ENCODE data around the gene FHIT.
"Not testable (repeated sequence)": the region's sequence is repeated elsewhere in the genome, so short reads cannot be mapped to it uniquely, and the experiment has no call there.

FHIT gene

DNA sequence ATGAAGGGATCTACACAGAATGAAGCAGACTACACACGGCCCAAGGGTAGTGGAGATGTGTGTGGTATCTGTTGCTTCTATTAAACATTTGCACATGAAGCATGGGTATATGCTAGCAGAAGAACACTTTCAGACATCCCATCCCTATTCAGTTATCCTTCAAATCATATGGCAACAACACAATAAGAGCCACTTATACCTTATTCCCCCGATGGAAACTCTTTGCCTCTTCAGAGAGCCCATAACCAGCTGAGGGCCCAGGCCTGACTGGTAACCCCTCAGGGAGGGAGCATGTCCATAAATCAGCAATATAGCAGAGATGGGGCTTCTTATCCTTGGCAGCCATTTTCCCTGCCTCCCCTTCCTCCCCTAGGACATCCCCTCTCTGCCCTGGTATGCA, 210.6 kb downstream of the FHIT start:
- TF ChIP-seq, protein P1, sequence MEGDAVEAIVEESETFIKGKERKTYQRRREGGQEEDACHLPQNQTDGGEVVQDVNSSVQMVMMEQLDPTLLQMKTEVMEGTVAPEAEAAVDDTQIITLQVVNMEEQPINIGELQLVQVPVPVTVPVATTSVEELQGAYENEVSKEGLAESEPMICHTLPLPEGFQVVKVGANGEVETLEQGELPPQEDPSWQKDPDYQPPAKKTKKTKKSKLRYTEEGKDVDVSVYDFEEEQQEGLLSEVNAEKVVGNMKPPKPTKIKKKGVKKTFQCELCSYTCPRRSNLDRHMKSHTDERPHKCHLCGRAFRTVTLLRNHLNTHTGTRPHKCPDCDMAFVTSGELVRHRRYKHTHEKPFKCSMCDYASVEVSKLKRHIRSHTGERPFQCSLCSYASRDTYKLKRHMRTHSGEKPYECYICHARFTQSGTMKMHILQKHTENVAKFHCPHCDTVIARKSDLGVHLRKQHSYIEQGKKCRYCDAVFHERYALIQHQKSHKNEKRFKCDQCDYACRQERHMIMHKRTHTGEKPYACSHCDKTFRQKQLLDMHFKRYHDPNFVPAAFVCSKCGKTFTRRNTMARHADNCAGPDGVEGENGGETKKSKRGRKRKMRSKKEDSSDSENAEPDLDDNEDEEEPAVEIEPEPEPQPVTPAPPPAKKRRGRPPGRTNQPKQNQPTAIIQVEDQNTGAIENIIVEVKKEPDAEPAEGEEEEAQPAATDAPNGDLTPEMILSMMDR (IDR thresholded peaks at IDR 0.05; ENCODE audit: borderline replicate concordance, insufficient read depth, low read depth, low read length), result no peak
- no peak overlapping the region for H3K4me3 ChIP-seq (ENCODE audit: low read depth, low read length)

DNA sequence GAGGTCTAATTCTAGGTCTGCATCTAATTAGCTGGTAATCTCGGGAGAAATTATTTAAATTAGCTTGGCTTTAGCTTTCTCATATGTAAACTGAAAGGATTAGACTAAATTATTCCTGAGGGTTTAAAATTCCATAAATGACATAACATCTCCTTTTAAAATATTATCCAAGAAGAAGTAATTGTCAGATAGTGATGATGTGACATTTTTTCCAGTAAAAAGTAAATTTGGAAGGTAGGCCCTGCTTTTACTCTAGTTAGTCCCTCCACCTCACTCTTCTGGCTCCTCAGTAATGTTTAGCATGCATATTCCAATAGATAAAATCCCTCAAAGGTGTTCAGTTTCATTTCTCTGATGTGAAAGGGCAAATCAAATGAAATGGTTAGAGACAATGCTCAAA, 215.7 kb downstream of the FHIT start:
- TF ChIP-seq, protein P1 (IDR thresholded peaks at IDR 0.05; ENCODE audit: borderline replicate concordance, insufficient read depth, low read depth, low read length), result no peak
- H3K4me3 ChIP-seq (ENCODE audit: low read depth, low read length), result no peak overlapping the region

DNA sequence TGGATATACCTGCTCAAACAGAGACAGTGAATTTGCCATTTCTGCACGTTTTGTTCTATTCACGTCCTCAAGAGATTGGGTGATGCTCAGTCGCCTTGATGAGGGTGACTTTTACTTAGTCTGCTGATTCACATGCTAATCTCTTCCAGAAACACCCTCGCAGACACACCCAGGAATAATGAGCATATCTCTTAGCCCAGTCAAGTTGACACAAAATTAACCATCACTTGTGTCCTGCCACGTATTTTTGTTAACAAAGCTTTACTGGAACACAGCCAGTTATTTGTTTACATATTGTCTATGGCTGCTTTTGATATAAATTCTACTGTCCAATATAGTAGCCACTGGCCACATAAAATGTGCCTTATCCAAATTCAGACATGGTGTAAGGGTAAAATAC, 218.3 kb downstream of the FHIT start:
- H3K4me3 ChIP-seq (ENCODE audit: low read depth, low read length), result no peak overlapping the region
- TF ChIP-seq, protein P1 (IDR thresholded peaks at IDR 0.05; ENCODE audit: borderline replicate concordance, insufficient read depth, low read depth, low read length), result no peak

DNA sequence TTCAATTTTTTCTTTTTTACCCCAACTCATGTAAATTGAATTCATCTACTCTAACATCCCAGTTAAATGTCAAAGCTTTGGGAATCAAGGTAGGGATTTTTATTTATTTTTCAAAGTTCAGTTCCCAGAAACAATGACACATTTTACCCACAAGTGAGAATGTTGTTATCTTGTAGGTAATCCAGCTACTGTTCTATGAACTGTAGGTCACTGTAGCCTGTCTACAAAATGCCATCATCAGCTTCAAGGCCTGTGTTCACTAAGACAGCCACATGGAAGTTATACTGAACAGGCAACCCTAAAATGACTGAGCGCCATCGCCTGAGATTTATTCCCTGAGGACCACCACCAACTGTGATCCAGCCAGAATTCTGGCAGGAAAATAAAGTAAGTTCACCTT, 219.7 kb downstream of the FHIT start:
- no peak overlapping the region for H3K4me3 ChIP-seq (ENCODE audit: low read depth, low read length)
- TF ChIP-seq, protein P1 (IDR thresholded peaks at IDR 0.05; ENCODE audit: borderline replicate concordance, insufficient read depth, low read depth, low read length), result no peak

DNA sequence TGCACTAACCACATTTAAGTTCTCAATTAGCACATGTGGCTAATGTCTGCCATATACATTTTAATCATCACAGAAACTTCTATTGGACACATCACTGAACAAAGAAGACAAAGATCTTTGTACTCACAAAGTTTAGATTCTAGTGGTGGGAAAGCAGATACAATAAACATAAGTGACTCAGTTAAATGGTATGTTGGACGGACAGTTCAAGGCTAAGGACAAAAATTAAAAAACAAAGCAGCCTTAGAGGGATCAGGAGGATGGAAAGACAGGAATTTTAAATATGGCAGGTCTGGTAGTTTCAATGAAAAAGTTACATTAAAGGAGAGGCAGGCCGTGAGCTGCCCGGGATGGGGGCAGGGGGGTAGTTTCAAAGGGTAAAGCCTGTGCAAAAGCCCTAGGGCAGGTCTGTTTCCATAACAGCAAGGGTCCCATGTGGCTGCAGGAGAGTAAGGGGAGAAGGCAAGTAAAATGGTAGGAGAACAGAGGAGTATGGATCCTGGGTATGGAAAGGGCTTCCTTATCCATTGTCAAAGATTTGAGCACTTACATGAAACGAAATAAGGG, 220.7 kb downstream of the FHIT start:
- no peak overlapping the region for H3K4me3 ChIP-seq (ENCODE audit: low read depth, low read length)
- TF ChIP-seq, protein P1 (IDR thresholded peaks at IDR 0.05; ENCODE audit: borderline replicate concordance, insufficient read depth, low read depth, low read length), result no peak

DNA sequence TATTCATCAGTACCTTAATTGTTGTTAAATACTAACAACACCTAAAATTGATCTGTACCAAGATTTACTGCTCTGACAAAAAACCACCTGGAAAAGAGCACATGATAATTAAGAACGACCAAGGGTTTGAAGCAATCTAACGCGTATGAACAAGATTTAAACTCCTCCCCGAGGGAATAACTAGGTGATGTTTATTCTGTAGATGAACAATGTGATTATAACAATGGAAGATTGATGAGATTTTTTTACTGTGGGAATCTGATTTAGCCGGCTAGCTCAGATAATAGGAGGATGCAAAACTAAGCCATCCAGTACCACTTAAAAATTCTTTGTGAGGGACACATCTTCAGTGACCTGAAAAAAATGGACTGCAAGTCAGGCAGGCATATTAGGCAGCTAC, 222.1 kb downstream of the FHIT start:
- TF ChIP-seq, protein P1 (IDR thresholded peaks at IDR 0.05; ENCODE audit: borderline replicate concordance, insufficient read depth, low read depth, low read length), result no peak
- H3K4me3 ChIP-seq (ENCODE audit: low read depth, low read length), result no peak overlapping the region

DNA sequence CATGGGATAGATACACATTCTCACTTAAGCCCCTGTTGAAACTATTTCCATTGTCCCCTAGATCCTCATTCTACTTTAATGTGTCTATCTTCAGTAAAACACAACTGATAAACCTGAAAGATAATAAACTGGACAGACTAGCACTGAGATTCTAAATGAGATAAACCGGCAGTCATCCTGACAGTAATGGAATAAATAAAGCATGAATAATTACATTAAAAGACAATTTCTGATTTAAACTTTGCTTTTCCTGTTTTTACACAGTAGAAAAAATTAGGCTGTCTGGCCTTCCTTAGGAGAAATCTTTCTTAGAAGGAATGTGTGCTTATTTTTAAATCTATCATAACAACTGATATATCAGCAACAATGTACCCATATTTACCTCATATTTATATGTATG, 232.4 kb downstream of the FHIT start:
- TF ChIP-seq, protein P1 (IDR thresholded peaks at IDR 0.05; ENCODE audit: borderline replicate concordance, insufficient read depth, low read depth, low read length), result no peak
- no peak overlapping the region for H3K4me3 ChIP-seq (ENCODE audit: low read depth, low read length)

DNA sequence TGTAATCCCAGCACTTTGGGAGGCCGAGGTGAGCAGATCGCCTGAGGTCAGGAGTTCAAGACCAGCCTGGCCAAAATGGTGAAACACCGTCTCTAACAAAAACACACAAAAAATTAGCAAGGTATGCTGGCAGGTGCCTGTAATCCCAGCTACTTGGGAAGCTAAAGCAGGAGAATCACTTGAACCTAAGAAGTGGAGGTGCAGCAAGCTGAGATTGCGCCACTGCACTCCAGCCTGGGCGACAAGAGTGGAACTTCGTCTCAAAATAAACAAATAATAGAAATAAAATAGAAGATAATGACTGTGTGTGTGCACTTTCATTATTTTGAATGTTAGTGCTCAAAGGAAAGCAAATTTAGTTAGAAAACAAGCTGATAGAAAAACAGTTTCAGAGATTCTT, 234.2 kb downstream of the FHIT start:
- not testable (repeated sequence) for H3K4me3 ChIP-seq (ENCODE audit: low read depth, low read length)
